VCaP (cell line): Measurements from ENCODE around the gene LCE3C.

Source experiments
- H3K27ac ChIP-seq: fragments of 450-650 bp; 2 replicates; pipeline ENCODE4 v1.5.1; 2017
- TF ChIP-seq, protein P1 (sequence below): fragments of 450-650 bp; conservative IDR thresholded peaks from 2 replicates; pipeline ENCODE4 v1.5.1; 2017; ENCODE audit warnings: mild to moderate bottlenecking, moderate library complexity

LCE3C gene

DNA sequence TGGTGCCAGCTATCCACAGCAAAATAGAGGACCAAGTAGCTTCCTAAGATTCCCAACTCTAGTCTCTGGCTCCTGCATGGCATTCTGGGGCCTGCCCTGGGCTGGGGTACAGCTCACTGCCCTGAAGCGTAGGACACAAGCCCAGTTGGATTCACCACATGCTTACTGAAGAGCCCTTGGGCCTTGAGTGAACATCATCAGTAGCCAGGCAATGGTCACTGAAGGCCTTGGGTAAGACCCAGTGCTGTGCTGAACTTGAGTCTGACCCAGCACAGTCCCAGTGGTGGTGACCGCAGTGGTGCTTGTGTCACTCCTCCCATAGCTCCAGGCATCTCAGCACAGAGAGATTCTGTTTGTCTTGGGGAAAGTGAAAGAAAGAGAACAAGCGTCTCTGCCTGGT, 30.6 kb downstream of the LCE3C start:
- TF ChIP-seq, protein P1, sequence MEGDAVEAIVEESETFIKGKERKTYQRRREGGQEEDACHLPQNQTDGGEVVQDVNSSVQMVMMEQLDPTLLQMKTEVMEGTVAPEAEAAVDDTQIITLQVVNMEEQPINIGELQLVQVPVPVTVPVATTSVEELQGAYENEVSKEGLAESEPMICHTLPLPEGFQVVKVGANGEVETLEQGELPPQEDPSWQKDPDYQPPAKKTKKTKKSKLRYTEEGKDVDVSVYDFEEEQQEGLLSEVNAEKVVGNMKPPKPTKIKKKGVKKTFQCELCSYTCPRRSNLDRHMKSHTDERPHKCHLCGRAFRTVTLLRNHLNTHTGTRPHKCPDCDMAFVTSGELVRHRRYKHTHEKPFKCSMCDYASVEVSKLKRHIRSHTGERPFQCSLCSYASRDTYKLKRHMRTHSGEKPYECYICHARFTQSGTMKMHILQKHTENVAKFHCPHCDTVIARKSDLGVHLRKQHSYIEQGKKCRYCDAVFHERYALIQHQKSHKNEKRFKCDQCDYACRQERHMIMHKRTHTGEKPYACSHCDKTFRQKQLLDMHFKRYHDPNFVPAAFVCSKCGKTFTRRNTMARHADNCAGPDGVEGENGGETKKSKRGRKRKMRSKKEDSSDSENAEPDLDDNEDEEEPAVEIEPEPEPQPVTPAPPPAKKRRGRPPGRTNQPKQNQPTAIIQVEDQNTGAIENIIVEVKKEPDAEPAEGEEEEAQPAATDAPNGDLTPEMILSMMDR: no peak
- H3K27ac ChIP-seq: no peak overlapping the region

DNA sequence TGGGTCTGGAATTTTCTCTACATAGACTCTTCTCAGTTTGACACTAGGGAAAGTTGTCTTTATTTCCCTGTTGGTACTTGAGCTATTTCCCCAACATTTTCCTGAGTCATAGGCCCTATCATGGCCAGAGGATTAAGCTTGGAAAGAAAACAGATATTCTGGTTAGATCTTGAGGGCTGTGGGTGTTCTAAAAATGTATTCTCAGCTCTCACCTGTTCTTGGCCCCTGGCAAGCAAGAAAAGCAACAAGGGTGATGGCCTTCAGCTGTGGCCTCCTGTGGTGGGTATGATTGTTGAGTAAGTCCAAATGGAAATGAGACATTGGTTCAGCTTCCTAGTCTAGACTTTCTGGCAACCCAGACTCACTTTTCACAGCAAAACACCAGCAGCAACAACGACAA, 40.3 kb downstream of the LCE3C start:
- no peak overlapping the region for H3K27ac ChIP-seq
- TF ChIP-seq, protein P1: no peak

DNA sequence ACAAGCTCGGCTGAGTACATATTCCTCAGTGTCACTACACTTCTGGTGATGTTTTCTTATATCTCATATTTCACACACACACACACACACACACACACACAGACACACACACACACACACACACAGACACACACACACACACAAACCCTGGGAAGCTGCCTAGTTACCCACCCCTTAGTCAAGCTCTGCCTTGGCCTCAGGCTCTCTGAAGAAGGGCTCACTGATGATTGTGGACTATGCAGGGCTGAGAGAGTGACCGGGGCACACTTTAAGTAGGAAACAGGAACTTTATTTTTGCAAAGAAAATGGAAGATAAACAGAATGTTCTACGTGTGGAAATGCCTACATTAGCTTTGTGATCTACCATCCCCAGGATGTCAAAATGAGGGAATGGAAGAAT, 43.9 kb downstream of the LCE3C start:
- peak overlapping the region; percentile 51 for H3K27ac ChIP-seq
- TF ChIP-seq, protein P1: no peak

DNA sequence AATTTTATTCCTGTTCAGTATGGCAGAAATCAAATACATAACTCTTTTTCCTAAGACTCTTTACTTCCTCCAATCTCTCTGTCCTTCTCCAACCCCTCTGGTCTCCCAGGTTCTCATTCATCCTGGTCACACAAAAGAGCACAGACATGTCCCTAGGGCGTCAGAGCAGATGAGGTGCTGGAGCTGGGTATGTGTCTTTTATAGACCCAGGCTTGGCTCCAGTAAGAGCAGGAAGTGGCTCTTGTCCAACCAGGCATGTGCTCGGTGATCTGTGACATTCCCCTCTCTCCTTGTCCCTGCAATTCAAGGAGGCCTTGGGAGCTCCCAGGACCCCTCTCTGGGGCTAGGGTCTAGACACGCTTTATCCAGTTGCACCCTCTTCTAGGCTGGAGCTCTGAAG, 45.1 kb downstream of the LCE3C start:
- TF ChIP-seq, protein P1: no peak
- peak overlapping the region; percentile 51 for H3K27ac ChIP-seq

DNA sequence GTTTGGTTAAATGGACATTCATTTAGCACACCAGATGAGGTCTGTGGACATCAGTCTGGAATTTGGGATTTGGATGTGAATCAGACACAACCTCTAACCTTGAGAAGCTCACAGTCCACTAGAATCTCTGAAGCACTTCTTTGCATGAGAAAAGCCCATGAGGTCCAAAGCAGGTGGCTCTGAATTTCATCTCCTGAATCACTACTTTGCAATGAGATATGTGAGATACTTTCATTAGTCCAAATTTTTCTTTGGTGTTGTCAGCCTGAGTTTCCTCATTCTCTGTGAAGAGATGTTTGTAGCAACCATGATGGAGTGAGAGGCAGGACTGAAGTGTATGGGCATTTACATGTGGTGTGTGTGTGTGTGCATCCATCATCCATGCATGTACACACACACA, 46.6 kb downstream of the LCE3C start:
- no peak overlapping the region for H3K27ac ChIP-seq
- TF ChIP-seq, protein P1: no peak
